Measurements from ENCODE around the gene TUBA4B.
"Not testable (repeated sequence)": the region's sequence is repeated elsewhere in the genome, so short reads cannot be mapped to it uniquely, and the experiment has no call there.

The TUBA4B gene

GRCh38 chr2:219251656-219252055 lies 1.4 kb upstream of the TUBA4B start:
- Mint-ChIP-seq H3K4me1 (ENCODE audit: low read depth) (peaks cover 78% of the 10 kb centered on the region), H3K36me3 (ENCODE audit: low read depth) (peaks cover 52% of the 10 kb centered on the region), H3K27me3 (no peaks in the 10 kb centered on the region), H3K4me3 (peak overlapping the region; percentile 87), H3K9me3 (no peaks in the 10 kb centered on the region), H3K27ac (peak overlapping the region; percentile 91)

GRCh38 chr2:219252084-219252483 lies 959 bp upstream of the TUBA4B start:
- H3K27me3 Mint-ChIP-seq, result no peaks in the 10 kb centered on the region
- H3K36me3 Mint-ChIP-seq (ENCODE audit: low read depth), result peaks cover 47% of the 10 kb centered on the region
- peak overlapping the region; percentile 87 for H3K4me3 Mint-ChIP-seq
- peaks cover 73% of the 10 kb centered on the region for H3K4me1 Mint-ChIP-seq (ENCODE audit: low read depth)
- H3K27ac Mint-ChIP-seq, result peak overlapping the region; percentile 91
- H3K9me3 Mint-ChIP-seq, result no peaks in the 10 kb centered on the region

GRCh38 chr2:219252570-219252899 lies 508 bp upstream of the TUBA4B start:
- peaks cover 47% of the 10 kb centered on the region for H3K36me3 Mint-ChIP-seq (ENCODE audit: low read depth)
- no peaks in the 10 kb centered on the region for H3K27me3 Mint-ChIP-seq
- peaks cover 69% of the 10 kb centered on the region for H3K4me1 Mint-ChIP-seq (ENCODE audit: low read depth)
- peak overlapping the region; percentile 87 for H3K4me3 Mint-ChIP-seq
- H3K27ac Mint-ChIP-seq, result peak overlapping the region; percentile 91
- no peaks in the 10 kb centered on the region for H3K9me3 Mint-ChIP-seq

GRCh38 chr2:219253753-219254589 lies 928 bp downstream of the TUBA4B start, which contains the start of gene TUBA4A:
TUBA4A (minus strand) TSS chr2:219253918; CDS start chr2:219253858, 60 bp downstream.
- Mint-ChIP-seq H3K4me3 (peak within 1 kb of the TSS; percentile 87), H3K9me3 (no peaks in the 10 kb centered on the region), H3K4me1 (ENCODE audit: low read depth) (peaks cover 55% of the 10 kb centered on the region), H3K27ac (peak within 1 kb of the TSS; percentile 98), H3K36me3 (ENCODE audit: low read depth) (peaks cover 37% of the 10 kb centered on the region), H3K27me3 (no peaks in the 10 kb centered on the region)

- Mint-ChIP-seq H3K27ac (peak overlapping the region; percentile 98), H3K9me3 (no peaks in the 10 kb centered on the region), H3K4me1 (ENCODE audit: low read depth) (peaks cover 47% of the 10 kb centered on the region), H3K36me3 (ENCODE audit: low read depth) (peaks cover 29% of the 10 kb centered on the region), H3K4me3 (peak overlapping the region; percentile 87), H3K27me3 (peaks cover 3% of the 10 kb centered on the region)
These were observed 1.7 kb downstream of the TUBA4B start for GRCh38 chr2:219254590-219255201.

GRCh38 chr2:219258942-219259341 lies 5.9 kb downstream of the TUBA4B start:
- H3K27me3 Mint-ChIP-seq; H3K36me3 Mint-ChIP-seq (ENCODE audit: low read depth); H3K27ac Mint-ChIP-seq; H3K9me3 Mint-ChIP-seq; H3K4me3 Mint-ChIP-seq: not testable (repeated sequence)
- H3K4me1 Mint-ChIP-seq (ENCODE audit: low read depth), result peaks cover 25% of the 10 kb centered on the region

- Mint-ChIP-seq H3K4me3 (no peak overlapping the region), H3K4me1 (ENCODE audit: low read depth) (peaks cover 8% of the 10 kb centered on the region), H3K27me3 (peaks cover 4% of the 10 kb centered on the region), H3K36me3 (ENCODE audit: low read depth) (no peaks in the 10 kb centered on the region), H3K9me3 (no peaks in the 10 kb centered on the region), H3K27ac (no peak overlapping the region)
These were observed 8.2 kb downstream of the TUBA4B start for GRCh38 chr2:219261024-219261855.

- H3K9me3 Mint-ChIP-seq, result no peaks in the 10 kb centered on the region
- no peak overlapping the region for H3K4me3 Mint-ChIP-seq
- no peaks in the 10 kb centered on the region for H3K36me3 Mint-ChIP-seq (ENCODE audit: low read depth)
- H3K27me3 Mint-ChIP-seq, result no peaks in the 10 kb centered on the region
- no peaks in the 10 kb centered on the region for H3K4me1 Mint-ChIP-seq (ENCODE audit: low read depth)
- no peak overlapping the region for H3K27ac Mint-ChIP-seq
These were observed 13.2 kb downstream of the TUBA4B start for GRCh38 chr2:219266232-219266631.

GRCh38 chr2:219266886-219267285 lies 13.8 kb downstream of the TUBA4B start:
- no peak overlapping the region for H3K27ac Mint-ChIP-seq

GRCh38 chr2:219268294-219268693 lies 15.3 kb downstream of the TUBA4B start:
- no peak overlapping the region for H3K4me3 Mint-ChIP-seq
- no peak overlapping the region for H3K27ac Mint-ChIP-seq
- H3K9me3 Mint-ChIP-seq, result no peaks in the 10 kb centered on the region
- H3K36me3 Mint-ChIP-seq (ENCODE audit: low read depth), result no peaks in the 10 kb centered on the region
- H3K4me1 Mint-ChIP-seq (ENCODE audit: low read depth), result peaks cover 9% of the 10 kb centered on the region
- no peaks in the 10 kb centered on the region for H3K27me3 Mint-ChIP-seq

More at GRCh38 chr2:219266886-219267285, 13.8 kb downstream of the TUBA4B start:
- no peaks in the 10 kb centered on the region for H3K36me3 Mint-ChIP-seq (ENCODE audit: low read depth)
- H3K4me1 Mint-ChIP-seq (ENCODE audit: low read depth), result no peaks in the 10 kb centered on the region
- H3K4me3 Mint-ChIP-seq, result no peak overlapping the region
- no peaks in the 10 kb centered on the region for H3K27me3 Mint-ChIP-seq
- no peaks in the 10 kb centered on the region for H3K9me3 Mint-ChIP-seq

GRCh38 chr2:219269362-219270054 lies 16.5 kb downstream of the TUBA4B start:
- no peak overlapping the region for H3K4me3 Mint-ChIP-seq
- H3K27ac Mint-ChIP-seq, result no peak overlapping the region

GRCh38 chr2:219270055-219270372 lies 17.0 kb downstream of the TUBA4B start:
- no peak overlapping the region for H3K27ac Mint-ChIP-seq
- no peaks in the 10 kb centered on the region for H3K36me3 Mint-ChIP-seq (ENCODE audit: low read depth)
- no peaks in the 10 kb centered on the region for H3K27me3 Mint-ChIP-seq
- no peaks in the 10 kb centered on the region for H3K9me3 Mint-ChIP-seq
- peaks cover 15% of the 10 kb centered on the region for H3K4me1 Mint-ChIP-seq (ENCODE audit: low read depth)
- H3K4me3 Mint-ChIP-seq, result no peak overlapping the region

More at GRCh38 chr2:219269362-219270054, 16.5 kb downstream of the TUBA4B start:
- Mint-ChIP-seq H3K4me1 (ENCODE audit: low read depth) (peaks cover 15% of the 10 kb centered on the region), H3K27me3 (no peaks in the 10 kb centered on the region), H3K36me3 (ENCODE audit: low read depth) (no peaks in the 10 kb centered on the region), H3K9me3 (no peaks in the 10 kb centered on the region)

GRCh38 chr2:219271021-219271420 lies 18.0 kb downstream of the TUBA4B start:
- no peaks in the 10 kb centered on the region for H3K27me3 Mint-ChIP-seq
- no peak overlapping the region for H3K4me3 Mint-ChIP-seq
- H3K36me3 Mint-ChIP-seq (ENCODE audit: low read depth), result no peaks in the 10 kb centered on the region
- H3K27ac Mint-ChIP-seq, result no peak overlapping the region
- peaks cover 15% of the 10 kb centered on the region for H3K4me1 Mint-ChIP-seq (ENCODE audit: low read depth)
- H3K9me3 Mint-ChIP-seq, result no peaks in the 10 kb centered on the region

- no peaks in the 10 kb centered on the region for H3K36me3 Mint-ChIP-seq (ENCODE audit: low read depth)
- no peak overlapping the region for H3K4me3 Mint-ChIP-seq
- no peaks in the 10 kb centered on the region for H3K27me3 Mint-ChIP-seq
- no peaks in the 10 kb centered on the region for H3K9me3 Mint-ChIP-seq
- H3K27ac Mint-ChIP-seq, result no peak overlapping the region
- H3K4me1 Mint-ChIP-seq (ENCODE audit: low read depth), result peaks cover 20% of the 10 kb centered on the region
These were observed 19.3 kb downstream of the TUBA4B start for GRCh38 chr2:219272356-219272755.
